AG04450 (cell line): ENCODE results near the gene ADAMTSL5. TPM values are rescaled to one million over a fixed set of nuclear protein-coding genes. Genes with fewer than 3 reads are reported as not detected.

Experiments
- CTCF ChIA-PET: fragments of 300-600, 350-600 bp; formaldehyde crosslinking; extraction: SDS; loops from one replicate; lab custom pipeline; 2022; ENCODE audit warnings: antibody characterized with exemption, inconsistent platforms; lab: Charles Lee
- POLR2A ChIA-PET: fragments of 350-600 bp; formaldehyde crosslinking; extraction: SDS; loops from one replicate; lab custom pipeline; 2021; ENCODE audit warnings: antibody characterized with exemption, inconsistent platforms; lab: Yijun Ruan, JAX
- DNase-seq: peaks from one replicate; pipeline ENCODE4 v3.0.0-alpha.2; 2011; ENCODE audit warnings: low read depth, low spot score
- H3K27ac ChIP-seq: one replicate; pipeline ENCODE4 v1.5.1; 2012; ENCODE audit warnings: low read depth, low read length, control low read depth
- H3K27me3 ChIP-seq: one replicate; pipeline ENCODE4 v1.6.0; 2012; ENCODE audit warnings: low read length; ENCODE audit not compliant: control insufficient read depth, insufficient read depth
- H3K4me3 ChIP-seq: 2 replicates; pipeline ENCODE4 v1.5.1; 2011; ENCODE audit warnings: mild to moderate bottlenecking, low read depth, low read length, control low read depth
- H3K9me3 ChIP-seq: 2 replicates; pipeline ENCODE4 v1.5.1; 2012; ENCODE audit warnings: low read length; ENCODE audit not compliant: control insufficient read depth, insufficient read depth
- CTCF ChIP-seq: IDR thresholded peaks from 2 replicates; pipeline ENCODE4 v1.5.1; 2011; ENCODE audit warnings: low read depth, low read length, control low read depth, inconsistent platforms
- polyA plus RNA-seq: library from polyadenylated mRNA; depleted of rRNA; stranded (reverse); fragments of >200 nt; gene quantifications from 2 replicates; pipeline ENCODE4 v1.2.3, GENCODE V29; 2011

The ADAMTSL5 gene
- polyA plus RNA-seq, 1 experiment = 5.6 TPM

- CTCF ChIA-PET = no interaction called here
- no peak overlapping the region; the same call in 1 of the 2 replicates for H3K4me3 ChIP-seq
- H3K27ac ChIP-seq = no peak overlapping the region
- DNase-seq = no peak
- H3K27me3 ChIP-seq = peaks cover 5% of the 10 kb centered on the region
- no peak for TF ChIP-seq CTCF
- POLR2A ChIA-PET = no interaction called here
- peaks cover 18% of the 10 kb centered on the region for H3K9me3 ChIP-seq
Observed at GRCh38 chr19:1511318-1512317, 1.2 kb downstream of the ADAMTSL5 start.

DNA sequence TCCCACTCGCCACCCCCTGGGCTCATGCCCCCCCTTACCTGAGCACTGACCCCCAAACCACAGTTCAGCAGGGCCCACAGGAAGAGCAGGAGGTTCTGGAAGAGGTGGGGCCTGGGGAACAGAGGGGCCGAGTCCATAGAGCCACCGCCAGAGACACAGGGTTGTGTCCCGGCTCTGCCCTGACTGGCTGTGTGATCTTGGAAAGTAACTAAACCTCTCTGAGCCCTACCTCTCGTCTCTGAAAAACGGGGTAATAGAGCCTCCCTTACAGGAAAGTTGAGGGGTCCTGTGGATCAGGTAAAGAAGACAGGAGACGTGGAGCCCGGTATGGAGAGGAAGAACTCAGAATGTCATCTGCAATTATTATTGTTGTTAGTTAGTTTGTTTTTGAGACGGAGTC is 2.0 kb downstream of the ADAMTSL5 start:
- H3K27me3 ChIP-seq = peaks cover 5% of the 10 kb centered on the region
- H3K4me3 ChIP-seq = no peak overlapping the region
- DNase-seq = no peak
- no peak overlapping the region for H3K27ac ChIP-seq
- no peak for TF ChIP-seq CTCF
- POLR2A ChIA-PET = no interaction called here
- CTCF ChIA-PET = no interaction called here
- peaks cover 14% of the 10 kb centered on the region; the same call in 1 of the 2 replicates for H3K9me3 ChIP-seq

- Histone ChIP-seq H3K9me3 (peaks cover 15% of the 10 kb centered on the region; the same call in 1 of the 2 replicates), H3K27ac (no peak overlapping the region), H3K4me3 (no peak overlapping the region), H3K27me3 (peaks cover 5% of the 10 kb centered on the region)
- TF ChIP-seq CTCF = no peak
- no peak for DNase-seq
- ChIA-PET POLR2A (no interaction called here), CTCF (no interaction called here)
Observed at GRCh38 chr19:1510442-1510806, 2.4 kb downstream of the ADAMTSL5 start.

GRCh38 chr19:1509602-1510441 is 3.0 kb downstream of the ADAMTSL5 start:
- Histone ChIP-seq H3K27me3 (peaks cover 2% of the 10 kb centered on the region), H3K4me3 (no peak overlapping the region), H3K27ac (no peak overlapping the region), H3K9me3 (peaks cover 15% of the 10 kb centered on the region; the same call in 1 of the 2 replicates)
- no peak for TF ChIP-seq CTCF
- CTCF ChIA-PET = interaction anchor here (0.5 to 0.9 kb wide), 3 partner anchors 64 to 561 kb away, joined by 3 to 5 read pairs (median 3); no protein-coding TSS in a partner anchor
- POLR2A ChIA-PET = interaction anchor here (0.6 to 1.2 kb wide), 3 partner anchors 19 to 143 kb away, joined by 3 to 6 read pairs (median 5); partner anchors contain the start of gene REEP6
- DNase-seq = no peak
